Fibroblast of mammary gland (primary cell): ENCODE data around the gene EPRS1.

ENCODE experiments used
- DNase-seq: peaks from one replicate; pipeline ENCODE4 v3.0.0-alpha.2; 2010; ENCODE audit warnings: low read depth
- H3K4me3 ChIP-seq: 2 replicates; pipeline ENCODE4 v1.5.1; 2011; ENCODE audit warnings: low read depth, mild to moderate bottlenecking, low read length, moderate library complexity; ENCODE audit not compliant: control insufficient read depth
- TF ChIP-seq, protein P1 (sequence below): conservative IDR thresholded peaks from 2 replicates; pipeline ENCODE4 v1.5.1; 2011; ENCODE audit warnings: low read depth, low read length, inconsistent platforms; ENCODE audit not compliant: control insufficient read depth, insufficient read depth

The EPRS1 gene

DNA sequence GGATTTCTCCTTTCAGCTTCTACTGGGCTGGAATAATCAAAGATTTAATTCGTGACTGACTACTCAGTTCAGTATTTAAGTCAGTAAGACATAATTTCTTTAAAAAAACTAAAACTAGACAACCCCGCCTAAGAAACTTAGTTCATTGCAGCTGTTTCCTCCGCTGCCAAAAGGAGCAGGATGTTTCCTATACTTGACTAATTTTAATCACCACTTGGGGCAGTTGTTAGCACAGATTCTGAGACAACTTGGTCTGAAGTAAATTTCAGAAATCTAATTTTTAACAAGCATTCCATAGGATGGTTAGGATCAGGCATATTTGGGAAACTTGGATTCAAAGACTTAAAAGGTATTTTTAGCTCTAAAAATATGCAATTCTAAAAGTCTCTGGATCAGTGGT, 34.0 kb downstream of the EPRS1 start:
- no peak overlapping the region for H3K4me3 ChIP-seq
- peak; percentile 42 for DNase-seq
- TF ChIP-seq, protein P1, sequence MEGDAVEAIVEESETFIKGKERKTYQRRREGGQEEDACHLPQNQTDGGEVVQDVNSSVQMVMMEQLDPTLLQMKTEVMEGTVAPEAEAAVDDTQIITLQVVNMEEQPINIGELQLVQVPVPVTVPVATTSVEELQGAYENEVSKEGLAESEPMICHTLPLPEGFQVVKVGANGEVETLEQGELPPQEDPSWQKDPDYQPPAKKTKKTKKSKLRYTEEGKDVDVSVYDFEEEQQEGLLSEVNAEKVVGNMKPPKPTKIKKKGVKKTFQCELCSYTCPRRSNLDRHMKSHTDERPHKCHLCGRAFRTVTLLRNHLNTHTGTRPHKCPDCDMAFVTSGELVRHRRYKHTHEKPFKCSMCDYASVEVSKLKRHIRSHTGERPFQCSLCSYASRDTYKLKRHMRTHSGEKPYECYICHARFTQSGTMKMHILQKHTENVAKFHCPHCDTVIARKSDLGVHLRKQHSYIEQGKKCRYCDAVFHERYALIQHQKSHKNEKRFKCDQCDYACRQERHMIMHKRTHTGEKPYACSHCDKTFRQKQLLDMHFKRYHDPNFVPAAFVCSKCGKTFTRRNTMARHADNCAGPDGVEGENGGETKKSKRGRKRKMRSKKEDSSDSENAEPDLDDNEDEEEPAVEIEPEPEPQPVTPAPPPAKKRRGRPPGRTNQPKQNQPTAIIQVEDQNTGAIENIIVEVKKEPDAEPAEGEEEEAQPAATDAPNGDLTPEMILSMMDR = peak; percentile 24

- peak; percentile 20 for DNase-seq
- no peak overlapping the region for H3K4me3 ChIP-seq
- TF ChIP-seq, protein P1 = no peak
These were observed 34.7 kb downstream of the EPRS1 start for GRCh38 chr1:220011620-220012019.

GRCh38 chr1:220007438-220007837, 38.9 kb downstream of the EPRS1 start:
- DNase-seq = peak; percentile 4
- TF ChIP-seq, protein P1 = no peak
- no peak overlapping the region for H3K4me3 ChIP-seq

GRCh38 chr1:220005489-220005888, 40.8 kb downstream of the EPRS1 start:
- TF ChIP-seq, protein P1 = no peak
- H3K4me3 ChIP-seq = no peak overlapping the region
- no peak for DNase-seq

DNA sequence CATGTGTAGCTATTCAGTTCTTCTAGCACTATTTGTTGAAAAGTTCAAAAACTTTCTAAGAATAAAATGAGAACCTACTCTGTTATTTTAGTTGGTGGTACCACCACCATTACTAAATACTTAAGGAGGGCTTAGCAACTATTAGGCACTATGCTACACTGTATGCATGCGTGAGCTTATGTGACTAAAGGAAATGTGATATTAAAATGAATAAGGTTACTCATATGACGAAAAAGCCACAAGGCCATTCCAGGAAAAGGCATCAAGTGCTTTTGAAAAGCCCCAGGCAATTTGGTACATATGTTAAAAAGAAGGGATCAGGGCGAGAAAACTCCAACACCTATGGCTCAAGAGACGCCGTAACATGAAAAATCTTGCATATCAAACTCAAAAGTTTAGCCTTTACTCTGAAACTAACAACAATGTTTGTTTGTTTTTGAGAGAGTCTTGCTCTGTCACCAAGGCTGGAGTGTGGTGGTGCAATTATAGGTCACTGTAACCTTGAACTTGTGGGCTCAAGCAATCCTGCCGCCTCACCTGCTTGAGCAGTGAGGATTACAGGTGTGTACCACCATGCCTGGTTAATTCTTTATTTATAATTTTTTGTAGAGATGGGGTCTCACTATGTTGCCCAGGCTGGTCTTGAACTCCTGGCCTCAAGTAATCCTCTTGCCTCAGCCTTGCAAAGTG, 42.5 kb downstream of the EPRS1 start:
- TF ChIP-seq, protein P1 = no peak
- no peak overlapping the region for H3K4me3 ChIP-seq
- no peak for DNase-seq

DNA sequence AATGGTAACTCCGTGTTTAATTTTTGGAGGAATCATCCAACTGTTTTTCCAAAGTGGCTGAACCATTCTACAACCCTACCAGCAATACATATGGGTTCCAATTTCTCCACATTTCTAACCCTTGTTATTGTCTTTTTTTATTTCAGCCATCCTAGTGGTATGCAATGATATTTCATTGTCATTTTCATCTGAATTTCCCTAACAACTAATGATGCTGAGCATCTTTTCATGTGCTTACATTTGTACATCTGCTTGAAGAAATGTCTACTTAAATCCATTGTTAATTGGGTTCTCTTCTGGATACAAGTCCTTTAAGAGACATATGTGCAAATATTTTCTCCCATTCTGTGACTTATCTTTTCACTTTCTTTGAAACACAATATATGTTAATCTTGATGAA, 43.3 kb downstream of the EPRS1 start:
- H3K4me3 ChIP-seq = no peak overlapping the region
- TF ChIP-seq, protein P1 = no peak
- no peak for DNase-seq
